IMR-90 (cell line): Measurements from ENCODE around the gene SIRPD. TPM values are rescaled to one million over a fixed set of nuclear protein-coding genes. Genes with fewer than 3 reads are reported as not detected.

Experiments used
- ATAC-seq: fragments of 200-7000 bp; cut with Tn5 transposase; 2 replicates; pipeline ENCODE4 v1.9.1; 2020; ENCODE audit warnings: low read depth, mild to moderate bottlenecking, moderate library complexity
- BruUV-seq: library from RNA; stranded (reverse); fragments of 400-500 nt; replicated peaks from 2 replicates; lab custom pipeline; 2021; lab: Mats Ljungman, UMichigan
- CTCF ChIA-PET: fragments of 300-600 bp; formaldehyde crosslinking; extraction: SDS; loops from one replicate; lab custom pipeline; 2021; ENCODE audit warnings: antibody characterized with exemption; lab: Yijun Ruan, JAX
- POLR2A ChIA-PET: fragments of 300-600 bp; sonication (Branson Sonifier 250); formaldehyde crosslinking; loops from one replicate; lab custom pipeline; 2022; ENCODE audit warnings: antibody characterized with exemption; ENCODE audit not compliant: unreplicated experiment; lab: Charles Lee
- DNase-seq: peaks from one replicate; pipeline ENCODE4 v3.0.0; 2013
- H2AFZ ChIP-seq: replicated peaks from 2 replicates; pipeline ENCODE3; 2013; ENCODE audit warnings: low read length, mild to moderate bottlenecking; ENCODE audit not compliant: poor library complexity
- H2AK5ac ChIP-seq: 2 replicates; pipeline ENCODE4 v1.6.1; 2013; ENCODE audit warnings: low read depth, low read length, inconsistent platforms
- H2AK9ac ChIP-seq: replicated peaks from 2 replicates; pipeline ENCODE3; 2013; ENCODE audit warnings: mild to moderate bottlenecking, low read depth, low read length, moderate library complexity; ENCODE audit not compliant: poor library complexity
- H2BK120ac ChIP-seq: 2 replicates; pipeline ENCODE4 v1.6.1; 2013; ENCODE audit warnings: low read depth, low read length, inconsistent platforms
- H2BK15ac ChIP-seq: 3 replicates; pipeline ENCODE4 v1.6.1; 2013; ENCODE audit warnings: low read depth, low read length, inconsistent platforms
- H2BK20ac ChIP-seq: 2 replicates; pipeline ENCODE4 v1.6.1; 2013; ENCODE audit warnings: low read depth, mild to moderate bottlenecking, inconsistent platforms, low read length, moderate library complexity
- H2BK5ac ChIP-seq: 2 replicates; pipeline ENCODE4 v1.6.1; 2013; ENCODE audit warnings: mild to moderate bottlenecking, low read depth, low read length, inconsistent platforms; ENCODE audit not compliant: poor library complexity, severe bottlenecking
- H3K14ac ChIP-seq: replicated peaks from 2 replicates; pipeline ENCODE4 v1.6.1; 2013; ENCODE audit warnings: low read depth, low read length, inconsistent platforms
- H3K18ac ChIP-seq: 2 replicates; pipeline ENCODE4 v1.6.1; 2013; ENCODE audit warnings: low read depth, low read length, control low read depth
- H3K23ac ChIP-seq: 2 replicates; pipeline ENCODE4 v1.6.1; 2013; ENCODE audit warnings: low read depth, low read length, inconsistent platforms
- H3K27ac ChIP-seq: 2 replicates; pipeline ENCODE4 v1.5.1; 2013; ENCODE audit warnings: mild to moderate bottlenecking, control low read depth, low read length; ENCODE audit not compliant: insufficient read depth
- H3K27me3 ChIP-seq: 2 replicates; pipeline ENCODE4 v1.6.1; 2013; ENCODE audit warnings: low read length; ENCODE audit not compliant: control insufficient read depth, insufficient read depth
- H3K36me3 ChIP-seq: 2 replicates; pipeline ENCODE4 v1.6.1; 2013; ENCODE audit warnings: low read length, mixed read lengths; ENCODE audit not compliant: control insufficient read depth, insufficient read depth
- H3K4ac ChIP-seq: 2 replicates; pipeline ENCODE4 v1.6.1; 2013; ENCODE audit warnings: low read depth, low read length, inconsistent platforms
- H3K4me1 ChIP-seq: 2 replicates; pipeline ENCODE4 v1.6.1; 2013; ENCODE audit warnings: low read length, mixed read lengths; ENCODE audit not compliant: control insufficient read depth, insufficient read depth
- H3K4me2 ChIP-seq: 2 replicates; pipeline ENCODE4 v1.6.1; 2013; ENCODE audit warnings: low read depth, mild to moderate bottlenecking, control low read depth, low read length, moderate library complexity
- H3K4me3 ChIP-seq: 2 replicates; pipeline ENCODE4 v1.5.1; 2013; ENCODE audit warnings: low read depth, mild to moderate bottlenecking, control low read depth, low read length, moderate library complexity; ENCODE audit not compliant: insufficient read depth
- H3K56ac ChIP-seq: 2 replicates; pipeline ENCODE4 v1.6.1; 2013; ENCODE audit warnings: low read length, inconsistent platforms; ENCODE audit not compliant: insufficient read depth; ENCODE audit errors: extremely low read depth
- H3K79me1 ChIP-seq, 2 experiments: 2 replicates each; pipeline ENCODE4 v1.6.1; 2013; ENCODE audit warnings: low read length in 2 of 2, inconsistent platforms in 1 of 2, low read depth in 1 of 2
- H3K9ac ChIP-seq: 2 replicates; pipeline ENCODE4 v1.6.1; 2013; ENCODE audit warnings: low read depth, low read length, control low read depth
- H3K9me1 ChIP-seq: 2 replicates; pipeline ENCODE4 v1.6.1; 2013; ENCODE audit warnings: low read length, inconsistent platforms; ENCODE audit not compliant: insufficient read depth
- H3K9me3 ChIP-seq: 2 replicates; pipeline ENCODE4 v1.6.1; 2013; ENCODE audit warnings: low read length; ENCODE audit not compliant: control insufficient read depth, insufficient read depth
- H4K20me1 ChIP-seq: 2 replicates; pipeline ENCODE4 v1.6.1; 2013; ENCODE audit warnings: low read length, inconsistent platforms; ENCODE audit not compliant: insufficient read depth
- H4K5ac ChIP-seq: 2 replicates; pipeline ENCODE4 v1.6.1; 2013; ENCODE audit warnings: mild to moderate bottlenecking, low read depth, low read length, control low read depth
- H4K8ac ChIP-seq, 2 experiments: 2 replicates each; pipeline ENCODE4 v1.6.1; 2013; ENCODE audit warnings: low read depth in 2 of 2, low read length in 2 of 2, control low read depth in 1 of 2, inconsistent platforms in 1 of 2
- H4K91ac ChIP-seq: 2 replicates; pipeline ENCODE4 v1.6.1; 2013; ENCODE audit warnings: low read depth, low read length, inconsistent platforms; ENCODE audit not compliant: insufficient read depth
- BHLHE40 ChIP-seq: fragments of 150-350 bp; IDR thresholded peaks from 2 replicates; pipeline ENCODE4 v1.6.1; 2016; ENCODE audit warnings: mild to moderate bottlenecking, low read depth, low read length
- CHD1 ChIP-seq: IDR thresholded peaks from 2 replicates; pipeline ENCODE4 v1.6.1; 2012; ENCODE audit warnings: low read depth, low read length, improper control_type of control experiment
- MAZ ChIP-seq: IDR thresholded peaks from 2 replicates; pipeline ENCODE4 v1.6.1; 2012; ENCODE audit warnings: low read depth, mild to moderate bottlenecking, low read length, improper control_type of control experiment, moderate library complexity, borderline replicate concordance
- NFE2L2 ChIP-seq: fragments of 150-350 bp; IDR thresholded peaks from 2 replicates; pipeline ENCODE4 v1.6.1; 2016; ENCODE audit warnings: low read depth, mild to moderate bottlenecking, low read length
- POLR2A ChIP-seq: IDR thresholded peaks from 2 replicates; pipeline ENCODE4 v1.6.1; 2012; ENCODE audit warnings: mild to moderate bottlenecking, low read depth, low read length
- RFX5 ChIP-seq: IDR thresholded peaks from 2 replicates; pipeline ENCODE4 v1.8.0; 2012; ENCODE audit warnings: low read depth, mild to moderate bottlenecking, low read length, moderate library complexity
- SMC3 ChIP-seq: fragments of 150-350 bp; IDR thresholded peaks from 2 replicates; pipeline ENCODE4 v1.6.1; 2016; ENCODE audit warnings: low read depth, mild to moderate bottlenecking, antibody characterized with exemption, low read length, moderate library complexity
- WGBS, 2 experiments: methylation state at CpG; one replicate each; pipeline versions ENCODE4 v1.1.5 to v1.1.7; 2013; ENCODE audit warnings: missing lambda C conversion rate in 2 of 2; ENCODE audit not compliant: insufficient read length in 1 of 2; ENCODE audit errors: extremely low coverage in 2 of 2; 5-methylcytosine and 5-hydroxymethylcytosine counted together
- dilution Hi-C: fragments of 300-500 bp; cut with HindIII; formaldehyde crosslinking; loops from one replicate; pipeline ENCODE4 v1.14.3; 2018; ENCODE audit warnings: low sequenced_read_pairs; ENCODE audit not compliant: unreplicated experiment
- in situ Hi-C: fragments of 300-500 bp; cut with MboI; formaldehyde crosslinking; loops from 3 replicates; pipeline ENCODE4 v1.14.3; 2019; ENCODE audit warnings: low sequenced_read_pairs, inconsistent platforms, mixed read lengths
- intact Hi-C: fragments of 100-400 bp; cut with micrococcal nuclease; formaldehyde crosslinking; loops from 2 replicates; pipeline ENCODE4 v1.10.0; 2022
- polyA plus RNA-seq, 3 experiments: library from polyadenylated mRNA; depleted of rRNA; stranded (reverse); fragments of >200 nt; gene quantifications; 2 replicates each; pipeline ENCODE4 v1.2.3, GENCODE V29; 2012; ENCODE audit warnings: low replicate concordance in 1 of 3
- total RNA-seq: library from RNA; depleted of rRNA; stranded (reverse); fragments of >200 nt; gene quantifications from 2 replicates; pipeline ENCODE4 v1.2.3, GENCODE V29; 2012
- TF ChIP-seq, protein P1 (sequence below): fragments of 150-350 bp; IDR thresholded peaks from 2 replicates; pipeline ENCODE4 v1.6.1; 2017; ENCODE audit warnings: mild to moderate bottlenecking, antibody characterized with exemption, low read length, low read depth

The SIRPD gene
- total and polyA plus RNA-seq, 2 of the 4 experiments (the other 2 are of a cell fraction) = not detected

DNA sequence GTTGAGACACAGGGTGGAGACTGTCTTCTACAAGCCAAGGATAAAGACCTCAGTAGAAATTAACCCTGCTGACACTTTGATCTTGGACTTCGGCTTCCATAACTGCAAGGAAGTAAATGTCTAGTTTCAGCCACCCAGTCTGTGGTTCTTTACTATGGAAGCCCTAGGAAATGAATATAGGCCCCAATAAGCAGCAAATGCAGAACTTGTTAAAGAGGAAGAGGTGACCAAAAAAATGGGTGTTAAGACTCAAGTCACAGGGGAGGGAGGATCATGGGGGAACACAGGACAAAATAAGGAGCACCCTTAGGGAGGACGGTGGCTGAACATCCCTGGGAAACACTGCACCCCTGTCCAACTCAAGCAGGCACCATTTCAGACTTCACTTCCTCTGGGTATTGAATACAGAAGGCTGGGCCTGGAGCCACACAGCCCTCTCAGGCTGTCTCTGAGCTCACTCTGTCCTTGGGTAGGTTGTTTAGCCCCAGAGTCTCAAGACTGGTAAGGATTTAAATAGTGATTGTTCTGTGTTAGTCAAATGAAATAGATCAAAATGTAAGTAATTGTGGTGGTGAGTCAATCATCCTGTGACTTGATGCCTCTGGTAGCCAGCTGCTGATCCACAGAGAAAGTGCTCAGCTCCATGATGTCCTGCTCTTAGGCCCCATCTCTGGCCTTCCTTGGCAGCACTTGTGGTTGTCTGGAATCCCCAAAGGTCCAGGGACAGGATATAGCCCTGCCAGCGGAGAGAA, 30.5 kb upstream of the SIRPD start:
- dilution Hi-C loops = no loop called here
- H3K27me3 ChIP-seq = no peaks in the 10 kb centered on the region
- H2BK120ac ChIP-seq = no peak overlapping the region
- ChIA-PET CTCF (no interaction called here), POLR2A (no interaction called here)
- no peaks in the 10 kb centered on the region for H3K36me3 ChIP-seq
- no peak overlapping the region for H3K4ac ChIP-seq
- no peak overlapping the region for H3K27ac ChIP-seq
- H2BK5ac ChIP-seq = no peak overlapping the region
- H3K56ac ChIP-seq = no peak overlapping the region
- in situ Hi-C loops = no loop called here
- no peaks in the 10 kb centered on the region for H4K20me1 ChIP-seq
- no peak overlapping the region for H2AK9ac ChIP-seq
- no peak overlapping the region for H3K18ac ChIP-seq
- no peak overlapping the region for H2BK15ac ChIP-seq
- no peak overlapping the region for H3K23ac ChIP-seq
- no peak overlapping the region for H3K9ac ChIP-seq
- no CpG with 5 or more reads among the region's 3 CpGs for WGBS, 2 experiments
- H4K91ac ChIP-seq = no peak overlapping the region
- H3K4me3 ChIP-seq = no peak overlapping the region
- H3K9me1 ChIP-seq = no peaks in the 10 kb centered on the region
- no peaks in the 10 kb centered on the region for H3K9me3 ChIP-seq
- no peak overlapping the region for H2AK5ac ChIP-seq
- H3K79me1 ChIP-seq = no peaks in the 10 kb centered on the region
- H3K14ac ChIP-seq = no peak overlapping the region
- H2AFZ ChIP-seq = no peak overlapping the region
- no TSS peak for BruUV-seq
- H2BK20ac ChIP-seq = no peak overlapping the region
- no peak for ATAC-seq
- TF ChIP-seq SMC3 (no peak), CHD1 (no peak), NFE2L2 (no peak), BHLHE40 (no peak), RFX5 (no peak), POLR2A (no peak), MAZ (no peak)
- TF ChIP-seq, protein P1, sequence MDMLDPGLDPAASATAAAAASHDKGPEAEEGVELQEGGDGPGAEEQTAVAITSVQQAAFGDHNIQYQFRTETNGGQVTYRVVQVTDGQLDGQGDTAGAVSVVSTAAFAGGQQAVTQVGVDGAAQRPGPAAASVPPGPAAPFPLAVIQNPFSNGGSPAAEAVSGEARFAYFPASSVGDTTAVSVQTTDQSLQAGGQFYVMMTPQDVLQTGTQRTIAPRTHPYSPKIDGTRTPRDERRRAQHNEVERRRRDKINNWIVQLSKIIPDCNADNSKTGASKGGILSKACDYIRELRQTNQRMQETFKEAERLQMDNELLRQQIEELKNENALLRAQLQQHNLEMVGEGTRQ = no peak
- H3K4me1 ChIP-seq = no peaks in the 10 kb centered on the region
- no peak overlapping the region for H4K5ac ChIP-seq
- no peak overlapping the region for H3K4me2 ChIP-seq
- no peak overlapping the region for H4K8ac ChIP-seq
- intact Hi-C loops = no loop called here
- no peak for DNase-seq
